Right lobe of liver (tissue), 6 donors: Measurements from ENCODE around the gene OCRL. TPM values are rescaled to one million over a fixed set of nuclear protein-coding genes. Genes with fewer than 3 reads are reported as not detected.

Experiments
- ATAC-seq, 4 donors: fragments of 200-7000 bp; cut with Tn5 transposase; one replicate each; pipeline ENCODE4 v1.9.1; 2020; ENCODE audit warnings: mild to moderate bottlenecking in 4 of 4, moderate library complexity in 4 of 4
- DNase-seq, 3 donors: peaks; one replicate each; pipeline ENCODE4 v3.0.0-alpha.2; 2020
- H3K27ac ChIP-seq, 3 donors: fragments of 200-600 bp; one replicate each; pipeline ENCODE4 v1.8.0; 2022
- H3K27me3 ChIP-seq, 2 donors: fragments of 200-600 bp; one replicate each; pipeline ENCODE4 v1.8.0; 2022
- H3K36me3 ChIP-seq, 4 donors: fragments of 200-600 bp; sonication (generic) in 1 of 4; one replicate each; pipeline versions ENCODE4 v1.5.1 to v1.8.0; 2017 to 2022; ENCODE audit warnings: control low read depth in 1 of 4
- H3K4me1 ChIP-seq, 4 donors: fragments of 200-600 bp; sonication (generic) in 1 of 4; one replicate each; pipeline versions ENCODE4 v1.5.1 to v1.8.0; 2017 to 2022; ENCODE audit warnings: control low read depth in 1 of 4
- H3K4me3 ChIP-seq, 3 donors: fragments of 200-600 bp; one replicate each; pipeline ENCODE4 v1.8.0; 2022
- H3K9me3 ChIP-seq, 4 donors: fragments of 200-600 bp; sonication (generic) in 1 of 4; one replicate each; pipeline versions ENCODE4 v1.5.1 to v1.8.0; 2017 to 2022; ENCODE audit warnings: control low read depth in 1 of 4
- CTCF ChIP-seq, 4 donors: fragments of 200-600 bp in 3 of 4; fragments of 450-650 bp in 1 of 4; IDR thresholded peaks; one replicate each; pipeline versions ENCODE4 v1.5.1 to v1.8.0; 2016 to 2022; ENCODE audit warnings: antibody characterized with exemption in 4 of 4, mild to moderate bottlenecking in 2 of 4
- POLR2A ChIP-seq: fragments of 450-650 bp; IDR thresholded peaks from one replicate; pipeline ENCODE4 v1.6.1; 2017; ENCODE audit warnings: antibody characterized with exemption, mild to moderate bottlenecking
- WGBS: methylation state at CpG from one replicate; pipeline ENCODE4 v1.1.6; 2018; ENCODE audit warnings: low coverage, low lambda C conversion rate; ENCODE audit not compliant: insufficient coverage; ENCODE audit errors: missing lambda C conversion rate; 5-methylcytosine and 5-hydroxymethylcytosine counted together
- intact Hi-C, 2 donors: fragments of 100-400 bp; cut with DNase I; formaldehyde crosslinking; loops; one replicate each; pipeline versions ENCODE4 v1.11.2 to v1.14.1; 2022
- small RNA-seq, 2 experiments: library from RNA; depleted of rRNA; stranded (forward); fragments of <200 nt; gene quantifications; one replicate each; pipeline ENCODE3, GENCODE V24; 2016
- total RNA-seq, 6 experiments: library from RNA; depleted of rRNA in 2 of 6; stranded (reverse); fragments of >200 nt in 2 of 6; fragmentation: NEBNext Ultra II Directional in 3 of 6; extraction: Animal tissue kit (Norgen Biotek cat#: 25700) in 3 of 6; gene quantifications; one replicate each; pipeline versions ENCODE4 v1.1.0 to v1.2.4, GENCODE V29; 2016 to 2023
- donor health status: DM: no; HTN: yes; CAD: no.
- donor health status: DM: no; HTN: no; CAD: no.
- donor health status: DM: no; HTN: no; CAD: no.
- donor health status: DM: no; HTN: yes; CAD: no.
- donor health status: DM: no; HTN: yes; CAD: no.

OCRL gene
- total RNA-seq, 6 experiments from 2014 or later: 7.6 to 11.4 (median 8.8) TPM

- intact Hi-C loops: no loop called here
- WGBS: 80% methylated on average over 1 of the region's 3 CpGs
- TF ChIP-seq CTCF (IDR thresholded peaks at IDR 0.05): no peak
- TF ChIP-seq POLR2A: no peak
- H3K36me3 ChIP-seq: no peaks in the 10 kb centered on the region
- ATAC-seq: no peak
- no peaks in the 10 kb centered on the region for H3K27me3 ChIP-seq
- no peak overlapping the region for H3K27ac ChIP-seq
- DNase-seq: no peak
- no peaks in the 10 kb centered on the region for H3K9me3 ChIP-seq
- H3K4me3 ChIP-seq: no peak overlapping the region
- H3K4me1 ChIP-seq: no peaks in the 10 kb centered on the region
Observed at GRCh38 chrX:129641469-129641868, 101.4 kb downstream of the OCRL start.

- DNase-seq: no peak
Observed at GRCh38 chrX:129641941-129642340, 101.9 kb downstream of the OCRL start.

More at GRCh38 chrX:129641941-129642340, 101.9 kb downstream of the OCRL start:
- H3K4me1 ChIP-seq: no peaks in the 10 kb centered on the region
- no peak for TF ChIP-seq CTCF (IDR thresholded peaks at IDR 0.05)
- intact Hi-C loops: no loop called here
- H3K4me3 ChIP-seq: no peak overlapping the region
- no peaks in the 10 kb centered on the region for H3K36me3 ChIP-seq
- 50% methylated on average over 1 of the region's 3 CpGs for WGBS
- H3K27me3 ChIP-seq: no peaks in the 10 kb centered on the region
- no peak for ATAC-seq
- H3K27ac ChIP-seq: no peak overlapping the region
- H3K9me3 ChIP-seq: no peaks in the 10 kb centered on the region

Small RNA genes lying within 50 kb of the gene (small RNA-seq; reads per million reads assigned to genes)
- gene RF01169: 0 reads per million in 2 experiments

Other genes with a start within 250 kb of the OCRL start
- gene SMARCA1, start 16.8 kb upstream of the OCRL start, total RNA-seq: 10 to 100 TPM; 24.1 to 40.5 (median 31.1) TPM
- gene APLN, start 114.7 kb downstream of the OCRL start, total RNA-seq: 1 to 10 TPM in 3 of 6 experiments, under 1 TPM in 3; 0.17 to 5.3 (median 0.96) TPM
- gene XPNPEP2, start 198.7 kb downstream of the OCRL start, total RNA-seq: 10 to 100 TPM in 4 of 6 experiments, 1 to 10 TPM in 2; 2.9 to 30.7 (median 16.5) TPM
- 1 to 10 TPM; 1.7 to 5.7 (median 3.3) TPM for gene SASH3, start 239.7 kb downstream of the OCRL start, total RNA-seq